Measurements from ENCODE around the gene PIP5K1B. TPM values are rescaled to one million over a fixed set of nuclear protein-coding genes. Genes with fewer than 3 reads are reported as not detected.
A peak's percentile ranks its signal among the peaks of the same experiment; 100 is the strongest.

PIP5K1B gene
- total and polyA plus RNA-seq, 2 experiments from 2014 or later, result 3.7 to 10.2 TPM

GRCh38 chr9:69036309-69036708, 331.3 kb downstream of the PIP5K1B start:
- WGBS (ENCODE audit: low lambda C conversion rate, missing lambda C conversion rate), result 12% methylated on average over 14 of the region's 14 CpGs
- peak; percentile 32 for DNase-seq (ENCODE audit: low spot score)

DNA sequence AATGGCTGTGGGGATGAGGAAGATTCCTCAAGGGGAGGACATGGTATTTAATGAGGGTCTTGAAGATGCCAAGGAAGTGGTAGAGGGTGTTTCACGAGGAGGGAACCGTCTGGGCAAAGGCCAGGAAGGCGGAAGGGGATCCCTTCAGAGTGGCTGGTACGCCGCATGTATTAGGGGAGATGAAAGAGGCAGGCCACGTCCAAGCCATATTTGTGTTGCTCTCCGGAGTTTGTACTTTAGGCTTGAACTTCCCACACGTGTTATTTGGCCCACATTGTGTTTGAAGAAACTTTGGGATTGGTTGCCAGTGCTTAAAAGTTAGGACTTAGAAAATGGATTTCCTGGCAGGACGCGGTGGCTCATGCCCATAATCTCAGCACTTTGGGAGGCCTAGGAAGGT, 331.8 kb downstream of the PIP5K1B start:
- Histone ChIP-seq H3K27ac (peak overlapping the region; percentile 90), H3K9me3 (ENCODE audit: low read depth) (no peaks in the 10 kb centered on the region), H4K20me1 (ENCODE audit: insufficient read depth, poor library complexity, severe bottlenecking) (no peaks in the 10 kb centered on the region), H3K9me2 (replicated peaks; ENCODE audit: insufficient read depth) (no peaks in the 10 kb centered on the region), H3K36me3 (replicated peaks; ENCODE audit: insufficient read depth, low read depth) (no peaks in the 10 kb centered on the region), H3K4me2 (peak overlapping the region; percentile 89), H3K79me2 (peaks cover 55% of the 10 kb centered on the region), H2AFZ (peak overlapping the region; percentile 94), H3K27me3 (no peaks in the 10 kb centered on the region), H3K4me3 (peak overlapping the region; percentile 79), H3K4me1 (ENCODE audit: insufficient read depth) (peaks cover 5% of the 10 kb centered on the region)
- DNase-seq (ENCODE audit: low spot score), result no peak
- WGBS (ENCODE audit: low lambda C conversion rate, missing lambda C conversion rate), result 68% methylated on average over 10 of the region's 10 CpGs
- TF ChIP-seq EZH2phosphoT487 (IDR thresholded peaks at IDR 0.05; ENCODE audit: low read depth, severe bottlenecking, unreplicated experiment), result no peak

More at GRCh38 chr9:69036309-69036708, 331.3 kb downstream of the PIP5K1B start:
- no peaks in the 10 kb centered on the region for H4K20me1 ChIP-seq (ENCODE audit: insufficient read depth, poor library complexity, severe bottlenecking)
- H3K27me3 ChIP-seq, result no peaks in the 10 kb centered on the region
- no peaks in the 10 kb centered on the region for H3K9me2 ChIP-seq (replicated peaks; ENCODE audit: insufficient read depth)
- H3K36me3 ChIP-seq (replicated peaks; ENCODE audit: insufficient read depth, low read depth), result no peaks in the 10 kb centered on the region
- peak overlapping the region; percentile 89 for H3K4me2 ChIP-seq
- H3K4me1 ChIP-seq (ENCODE audit: insufficient read depth), result peaks cover 5% of the 10 kb centered on the region
- peaks cover 50% of the 10 kb centered on the region for H3K79me2 ChIP-seq
- TF ChIP-seq CTCF (IDR thresholded peaks at IDR 0.05; ENCODE audit: poor library complexity), result no peak
- TF ChIP-seq EZH2phosphoT487 (IDR thresholded peaks at IDR 0.05; ENCODE audit: low read depth, severe bottlenecking, unreplicated experiment), result no peak
- no peak for TF ChIP-seq EZH2 (IDR thresholded peaks at IDR 0.05; ENCODE audit: borderline replicate concordance)
- peak overlapping the region; percentile 79 for H3K4me3 ChIP-seq
- peak overlapping the region; percentile 90 for H3K27ac ChIP-seq
- peak overlapping the region; percentile 94 for H2AFZ ChIP-seq
- no peaks in the 10 kb centered on the region for H3K9me3 ChIP-seq (ENCODE audit: low read depth)

GRCh38 chr9:69040646-69041045, 335.6 kb downstream of the PIP5K1B start:
- no peak overlapping the region for H3K4me3 ChIP-seq
- H3K36me3 ChIP-seq (replicated peaks; ENCODE audit: insufficient read depth, low read depth), result no peaks in the 10 kb centered on the region
- no peak overlapping the region for H2AFZ ChIP-seq
- no peaks in the 10 kb centered on the region for H3K9me2 ChIP-seq (replicated peaks; ENCODE audit: insufficient read depth)
- no peaks in the 10 kb centered on the region for H3K27me3 ChIP-seq
- H4K20me1 ChIP-seq (ENCODE audit: insufficient read depth, poor library complexity, severe bottlenecking), result no peaks in the 10 kb centered on the region
- H3K4me2 ChIP-seq, result no peak overlapping the region
- peaks cover 5% of the 10 kb centered on the region for H3K4me1 ChIP-seq (ENCODE audit: insufficient read depth)
- no peak for TF ChIP-seq EZH2phosphoT487 (IDR thresholded peaks at IDR 0.05; ENCODE audit: low read depth, severe bottlenecking, unreplicated experiment)
- TF ChIP-seq CTCF (IDR thresholded peaks at IDR 0.05; ENCODE audit: poor library complexity), result no peak
- no peak for TF ChIP-seq EZH2 (IDR thresholded peaks at IDR 0.05; ENCODE audit: borderline replicate concordance)
- DNase-seq (ENCODE audit: low spot score), result no peak
- H3K27ac ChIP-seq, result no peak overlapping the region
- 95% methylated on average over 2 of the region's 2 CpGs for WGBS (ENCODE audit: low lambda C conversion rate, missing lambda C conversion rate)
- no peaks in the 10 kb centered on the region for H3K9me3 ChIP-seq (ENCODE audit: low read depth)
- peaks cover 83% of the 10 kb centered on the region for H3K79me2 ChIP-seq

DNA sequence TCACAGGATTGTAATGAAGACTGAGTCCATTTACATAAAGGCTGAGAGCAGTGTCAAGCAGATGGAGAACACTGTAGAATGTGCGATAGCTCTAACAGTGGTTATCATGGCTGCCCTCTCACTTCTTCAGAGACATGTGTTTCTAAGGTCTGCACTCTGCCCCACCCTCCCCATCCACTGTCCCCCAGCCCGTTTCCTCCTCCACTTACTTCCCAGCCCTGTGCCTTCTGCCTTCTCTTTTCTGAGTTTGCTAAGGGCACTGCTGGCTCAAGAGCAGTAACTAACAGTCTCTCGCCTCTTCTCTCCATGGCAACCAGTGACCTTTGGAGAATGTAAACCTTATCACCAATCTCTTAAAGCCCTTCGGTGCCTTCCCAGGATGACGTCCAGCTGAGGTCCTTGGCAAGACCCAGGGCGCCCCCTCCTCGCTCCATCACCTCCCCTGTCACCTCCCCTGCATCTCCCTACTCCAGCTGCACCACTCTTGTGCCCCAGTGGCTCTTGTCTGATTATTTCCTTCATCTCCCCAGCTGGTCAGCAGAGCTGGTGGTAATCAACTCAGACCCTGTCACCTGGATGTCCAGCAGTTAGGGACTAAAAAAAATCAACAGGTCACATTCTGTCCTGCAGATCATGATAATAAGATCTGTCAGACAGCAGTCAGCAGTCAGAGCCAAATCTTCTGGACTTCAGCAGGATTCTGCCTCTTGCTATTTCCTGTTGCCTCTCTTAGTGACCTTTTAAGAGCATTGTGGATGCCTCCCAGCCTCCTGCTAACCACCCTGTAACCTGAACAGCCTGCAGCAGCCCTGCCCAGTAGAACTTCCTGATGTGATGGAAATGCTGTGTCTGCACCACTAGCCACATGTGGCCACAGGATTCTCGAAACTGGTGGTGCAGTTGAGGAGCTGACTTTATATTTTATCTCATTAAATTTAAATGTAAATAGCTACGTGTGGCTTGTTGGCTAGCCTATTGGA, 339.5 kb downstream of the PIP5K1B start:
- H3K27ac ChIP-seq, result no peak overlapping the region
- H2AFZ ChIP-seq, result no peak overlapping the region
- no peak overlapping the region for H3K4me3 ChIP-seq
- DNase-seq (ENCODE audit: low spot score), result no peak
- no peaks in the 10 kb centered on the region for H3K27me3 ChIP-seq
- H3K79me2 ChIP-seq, result peaks cover 49% of the 10 kb centered on the region
- H4K20me1 ChIP-seq (ENCODE audit: insufficient read depth, poor library complexity, severe bottlenecking), result no peaks in the 10 kb centered on the region
- no peaks in the 10 kb centered on the region for H3K36me3 ChIP-seq (replicated peaks; ENCODE audit: insufficient read depth, low read depth)
- WGBS (ENCODE audit: low lambda C conversion rate, missing lambda C conversion rate), result 48% methylated on average over 9 of the region's 9 CpGs
- no peak overlapping the region for H3K4me2 ChIP-seq
- H3K9me2 ChIP-seq (replicated peaks; ENCODE audit: insufficient read depth), result no peaks in the 10 kb centered on the region
- TF ChIP-seq EZH2 (IDR thresholded peaks at IDR 0.05; ENCODE audit: borderline replicate concordance), result no peak
- no peak for TF ChIP-seq EZH2phosphoT487 (IDR thresholded peaks at IDR 0.05; ENCODE audit: low read depth, severe bottlenecking, unreplicated experiment)
- no peak for TF ChIP-seq CTCF (IDR thresholded peaks at IDR 0.05; ENCODE audit: poor library complexity)
- no peaks in the 10 kb centered on the region for H3K4me1 ChIP-seq (ENCODE audit: insufficient read depth)
- H3K9me3 ChIP-seq (ENCODE audit: low read depth), result no peaks in the 10 kb centered on the region

Data from hepatocyte (in vitro differentiated cells).